Activated CD8-positive, alpha-beta T cell treated with anti-CD3 and anti-CD28 coated beads for 36 hours (primary cell): ENCODE measurements around the gene UQCC5. TPM values are rescaled to one million over a fixed set of nuclear protein-coding genes. Genes with fewer than 3 reads are reported as not detected.

ENCODE experiments used
- ATAC-seq: fragments of 200-7000 bp; cut with Tn5 transposase; one replicate; pipeline ENCODE4 v1.10.0; 2021; ENCODE audit warnings: mild to moderate bottlenecking, moderate library complexity
- CTCF ChIA-PET: fragments of 350-600 bp; sonication (Branson Sonifier 250); formaldehyde crosslinking; loops from one replicate; lab custom pipeline; 2021; ENCODE audit warnings: antibody characterized with exemption; lab: Charles Lee
- POLR2A ChIA-PET: fragments of 350-600 bp; sonication (Branson Sonifier 250); formaldehyde crosslinking; loops from one replicate; lab custom pipeline; 2021; ENCODE audit warnings: antibody characterized with exemption; lab: Charles Lee
- DNase-seq: peaks from one replicate; pipeline ENCODE4 v3.0.0-alpha.2; 2020
- H3K27ac Mint-ChIP-seq: one replicate; pipeline ENCODE4 v1.8.0; 2021; ENCODE audit warnings: mild to moderate bottlenecking, mixed read lengths
- H3K27me3 Mint-ChIP-seq: one replicate; pipeline ENCODE4 v1.8.0; 2021; ENCODE audit warnings: mixed read lengths
- H3K36me3 Mint-ChIP-seq: one replicate; pipeline ENCODE4 v1.8.0; 2021; ENCODE audit warnings: low read depth, mixed read lengths
- H3K4me1 Mint-ChIP-seq: one replicate; pipeline ENCODE4 v1.8.0; 2021; ENCODE audit warnings: low read depth, mixed read lengths
- H3K4me3 Mint-ChIP-seq: one replicate; pipeline ENCODE4 v1.8.0; 2021; ENCODE audit warnings: mild to moderate bottlenecking, moderate library complexity, mixed read lengths
- H3K9me3 Mint-ChIP-seq: one replicate; pipeline ENCODE4 v1.8.0; 2021; ENCODE audit warnings: mixed read lengths
- CTCF ChIP-seq: fragments of 200-600 bp; IDR thresholded peaks from one replicate; pipeline ENCODE4 v1.8.0; 2022; ENCODE audit warnings: antibody characterized with exemption, mild to moderate bottlenecking
- intact Hi-C: fragments of 100-400 bp; cut with micrococcal nuclease; formaldehyde crosslinking; loops from one replicate; pipeline ENCODE4 v1.10.0; 2022
- total RNA-seq, 2 experiments: library from RNA; stranded (reverse); gene quantifications; one replicate each; pipeline ENCODE4 v1.2.3, GENCODE V29; 2021

UQCC5 gene
- total RNA-seq, 2 experiments from 2014 or later = 14.0 to 20.5 TPM

DNA sequence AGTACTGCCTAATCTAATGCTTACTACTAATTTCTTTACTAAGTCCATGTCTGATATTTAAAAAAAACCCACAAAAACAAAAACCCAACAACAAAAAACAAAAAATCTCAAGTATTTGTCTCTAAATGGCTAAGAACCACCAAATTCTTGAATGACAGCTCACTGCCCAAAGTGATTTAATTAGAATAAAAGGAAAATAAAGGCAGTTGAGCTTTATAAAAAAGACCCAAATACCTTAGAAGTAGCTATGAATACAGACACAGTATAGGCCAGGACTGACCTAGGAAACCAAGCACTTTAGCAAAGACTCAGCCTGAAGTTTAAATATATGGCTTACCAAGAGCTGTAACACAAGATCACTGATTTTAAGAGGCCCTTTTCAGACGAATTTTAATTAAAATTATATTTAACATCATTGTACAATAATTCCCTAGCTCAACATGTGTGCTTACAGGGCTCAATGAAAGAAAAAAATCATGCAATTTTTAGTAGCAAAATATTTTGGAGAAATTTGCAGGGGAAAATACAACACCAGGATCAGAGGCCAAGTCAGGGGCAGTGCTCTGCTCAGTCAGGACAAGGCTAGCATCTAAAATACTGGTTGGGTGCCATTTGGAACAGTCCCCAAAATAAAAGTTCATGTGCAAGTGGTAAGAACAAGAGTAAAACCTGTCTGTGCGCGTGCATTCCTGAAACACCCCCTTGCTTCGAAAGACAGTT, 24.8 kb downstream of the UQCC5 start:
- DNase-seq = no peak
- intact Hi-C loops = no loop called here
- H3K27ac Mint-ChIP-seq = no peak overlapping the region
- H3K9me3 Mint-ChIP-seq = no peaks in the 10 kb centered on the region
- H3K27me3 Mint-ChIP-seq = no peaks in the 10 kb centered on the region
- H3K36me3 Mint-ChIP-seq = peaks cover 35% of the 10 kb centered on the region
- CTCF ChIA-PET = interaction anchor here (1.1 kb wide), 1 partner anchor 10 kb away, joined by 4 read pairs; no protein-coding TSS in a partner anchor
- ATAC-seq = no peak
- TF ChIP-seq CTCF = no peak
- POLR2A ChIA-PET = interaction anchor here (2.5 kb wide), 1 partner anchor 24 kb away, joined by 7 read pairs; no protein-coding TSS in a partner anchor
- H3K4me1 Mint-ChIP-seq = peaks cover under 1% of the 10 kb centered on the region
- H3K4me3 Mint-ChIP-seq = no peak overlapping the region

- ATAC-seq (no peak), DNase-seq (no peak)
- ChIA-PET CTCF (no interaction called here), POLR2A (no interaction called here)
- Mint-ChIP-seq H3K36me3 (peaks cover 36% of the 10 kb centered on the region), H3K4me3 (no peak overlapping the region), H3K27me3 (no peaks in the 10 kb centered on the region), H3K9me3 (no peaks in the 10 kb centered on the region), H3K27ac (no peak overlapping the region), H3K4me1 (no peaks in the 10 kb centered on the region)
- TF ChIP-seq CTCF = no peak
- intact Hi-C loops = no loop called here
Observed at GRCh38 chr3:52563984-52564383, 27.6 kb downstream of the UQCC5 start.

DNA sequence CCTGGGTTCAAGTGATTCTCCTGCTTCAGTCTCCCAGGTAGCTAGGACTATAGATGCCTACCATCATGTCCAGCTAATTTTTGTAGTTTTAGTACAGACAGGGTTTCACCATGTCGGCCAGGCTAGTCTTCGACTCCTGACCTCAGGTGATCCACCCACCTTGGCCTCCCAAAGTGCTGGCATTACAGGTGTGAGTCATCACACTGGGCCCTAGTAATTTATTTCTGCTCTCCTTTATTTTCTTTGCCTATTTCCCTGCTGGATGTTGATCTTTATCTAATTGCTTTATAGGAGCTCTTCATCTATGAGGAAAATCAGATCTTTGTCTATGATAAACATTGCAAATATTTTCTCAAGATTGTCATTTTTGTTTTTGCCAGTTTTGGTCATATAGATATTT, 31.7 kb downstream of the UQCC5 start:
- intact Hi-C loops = no loop called here
- H3K9me3 Mint-ChIP-seq = no peaks in the 10 kb centered on the region
- DNase-seq (no peak), ATAC-seq (no peak)
- peaks cover 14% of the 10 kb centered on the region for H3K36me3 Mint-ChIP-seq
- no peaks in the 10 kb centered on the region for H3K4me1 Mint-ChIP-seq
- H3K4me3 Mint-ChIP-seq = no peak overlapping the region
- H3K27me3 Mint-ChIP-seq = no peaks in the 10 kb centered on the region
- POLR2A ChIA-PET = no interaction called here
- no peak for TF ChIP-seq CTCF
- CTCF ChIA-PET = interaction anchor here (0.7 kb wide), 1 partner anchor 337 kb away, joined by 3 read pairs; no protein-coding TSS in a partner anchor
- no peak overlapping the region for H3K27ac Mint-ChIP-seq

DNA sequence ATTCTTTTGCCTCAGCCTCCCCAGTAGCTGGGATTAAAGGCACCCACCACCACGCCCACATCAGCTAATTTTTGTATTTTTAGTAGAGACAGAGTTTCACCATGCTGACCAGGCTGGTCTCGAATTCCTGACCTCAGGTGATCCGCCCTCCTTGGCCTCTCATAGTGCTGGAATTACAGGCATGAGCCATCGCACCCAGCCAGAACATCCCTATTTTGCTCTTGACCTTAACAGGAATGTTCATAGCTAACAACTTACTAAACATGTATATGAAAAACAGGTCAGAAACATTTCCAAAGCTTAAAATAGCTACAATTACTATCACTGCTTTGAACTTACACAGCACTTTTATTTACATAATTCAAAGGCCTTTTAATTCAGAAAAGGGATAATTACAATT, 33.7 kb downstream of the UQCC5 start:
- intact Hi-C loops = no loop called here
- ChIA-PET CTCF (no interaction called here), POLR2A (interaction anchor here (0.8 kb wide), 1 partner anchor 13 kb away, joined by 3 read pairs; no protein-coding TSS in a partner anchor)
- Mint-ChIP-seq H3K9me3 (no peaks in the 10 kb centered on the region), H3K27ac (no peak overlapping the region), H3K4me3 (no peak overlapping the region), H3K4me1 (no peaks in the 10 kb centered on the region), H3K36me3 (peaks cover 17% of the 10 kb centered on the region), H3K27me3 (no peaks in the 10 kb centered on the region)
- no peak for ATAC-seq
- DNase-seq = no peak
- TF ChIP-seq CTCF = no peak

DNA sequence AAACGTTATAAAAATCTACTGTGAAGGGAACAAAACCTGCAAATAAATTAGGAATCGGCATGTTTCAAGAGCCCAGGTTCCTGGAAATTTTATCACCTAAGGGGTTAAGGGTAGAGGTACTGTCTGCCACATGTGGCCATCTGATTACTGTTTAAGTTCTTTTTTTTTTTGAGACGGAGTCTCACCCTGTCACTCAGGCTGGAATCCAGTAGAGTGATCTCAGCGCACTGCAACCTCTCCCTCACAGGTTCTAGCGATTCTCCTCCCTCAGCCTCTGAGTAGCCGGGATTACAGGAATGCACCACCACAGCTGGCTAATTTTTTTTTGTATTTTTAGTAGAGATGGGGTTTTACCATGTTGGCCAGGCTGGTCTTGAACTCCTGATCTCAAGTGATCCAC, 35.8 kb downstream of the UQCC5 start:
- Mint-ChIP-seq H3K36me3 (peaks cover 30% of the 10 kb centered on the region), H3K27ac (no peak overlapping the region), H3K4me1 (no peaks in the 10 kb centered on the region), H3K27me3 (no peaks in the 10 kb centered on the region), H3K9me3 (no peaks in the 10 kb centered on the region), H3K4me3 (no peak overlapping the region)
- DNase-seq = no peak
- intact Hi-C loops = no loop called here
- no peak for ATAC-seq
- ChIA-PET CTCF (no interaction called here), POLR2A (interaction anchor here (0.7 kb wide), 1 partner anchor 100 kb away, joined by 3 read pairs; no protein-coding TSS in a partner anchor)
- no peak for TF ChIP-seq CTCF
